Measurements from ENCODE around the gene CCDC92B.

Gene CCDC92B

GRCh38 chr17:2718150-2718938 lies 31.1 kb downstream of the CCDC92B start:
- no peak for DNase-seq

DNA sequence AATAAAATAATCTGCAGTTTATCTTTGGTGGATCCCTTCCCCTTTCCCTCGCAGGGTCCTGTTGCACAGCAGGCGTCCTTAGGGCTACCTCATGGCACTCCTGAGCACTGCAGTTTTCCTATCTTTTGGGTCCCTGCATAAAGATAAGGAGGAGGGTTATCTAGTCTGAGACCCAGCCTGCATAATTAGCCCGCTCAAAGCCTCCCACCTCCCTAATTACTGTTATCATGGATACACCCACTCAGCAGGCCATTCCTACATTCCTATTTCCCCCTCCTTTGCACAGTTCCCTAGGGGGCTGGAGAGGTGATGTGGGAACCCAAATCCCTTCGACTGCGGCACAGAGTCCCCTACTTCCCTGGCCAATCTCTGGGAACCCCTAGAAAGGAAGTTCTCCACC lies 32.8 kb downstream of the CCDC92B start:
- no peak for DNase-seq

DNA sequence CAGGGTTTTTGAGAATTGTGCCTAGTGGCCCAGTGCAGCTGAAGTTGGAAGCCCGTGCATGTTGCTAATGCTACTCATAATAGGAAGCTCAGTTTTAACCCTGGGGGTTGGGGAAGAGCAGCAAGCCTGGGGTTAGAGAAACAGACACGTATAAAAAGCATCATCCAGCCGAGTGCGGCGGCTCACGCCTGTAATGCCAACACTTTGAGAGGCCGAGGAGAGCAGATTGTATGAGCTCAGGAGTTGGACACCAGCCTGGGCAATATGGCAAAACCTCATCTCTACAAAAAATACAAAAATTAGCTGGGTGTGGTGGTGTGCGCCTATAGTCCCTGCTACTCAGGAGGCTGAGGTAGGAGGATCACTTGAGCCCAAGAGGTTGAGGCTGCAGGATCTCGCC lies 35.6 kb downstream of the CCDC92B start:
- DNase-seq, result no peak

GRCh38 chr17:2712300-2713043 lies 37.0 kb downstream of the CCDC92B start:
- no peak for DNase-seq

- DNase-seq, result peak; percentile 88
These were observed 37.7 kb downstream of the CCDC92B start, which contains the start of gene CLUH for GRCh38 chr17:2711608-2712299. Gene CLUH, minus strand, starts transcription at chr17:2711764. Its CDS starts 103 bp downstream, at chr17:2711661.

DNA sequence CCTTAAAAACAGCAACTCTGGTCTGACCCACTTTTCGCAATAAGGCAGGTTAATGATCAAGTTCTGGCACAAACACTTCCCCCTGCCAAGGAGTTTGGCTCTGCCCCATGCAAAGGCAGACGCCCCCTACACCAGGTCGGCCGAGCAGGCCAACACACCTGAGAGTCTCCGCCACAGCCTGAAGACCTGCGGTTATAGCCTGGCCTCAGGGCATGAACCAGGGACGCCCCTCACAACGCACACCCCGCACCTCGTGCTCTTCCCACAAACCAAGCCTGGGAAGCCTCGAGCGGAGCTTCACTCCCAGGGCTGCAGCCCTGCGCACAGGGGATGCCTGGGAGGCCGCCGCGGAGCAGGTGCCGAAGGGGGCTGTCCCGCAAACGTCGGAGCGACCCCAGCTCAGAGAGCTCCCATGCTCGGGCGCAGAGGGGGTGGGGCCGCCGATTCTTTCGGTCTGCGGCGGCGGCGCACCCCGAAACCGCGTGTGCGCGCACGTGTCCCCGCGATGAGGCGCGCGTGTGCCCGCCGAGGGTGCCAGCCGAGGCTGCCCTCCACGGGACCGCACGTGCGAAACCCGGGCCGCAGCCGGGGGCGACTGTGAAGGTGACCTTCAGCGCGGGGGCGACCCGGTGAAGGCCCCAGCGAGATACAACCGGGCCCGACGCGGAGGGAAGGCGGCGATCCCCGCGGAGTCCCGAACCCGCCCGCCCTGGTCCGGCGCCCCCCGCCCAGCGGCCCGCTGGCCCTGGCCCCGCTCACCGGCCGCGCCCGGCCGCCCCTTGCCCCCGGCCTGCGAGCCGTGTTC lies 38.4 kb downstream of the CCDC92B start:
- peak; percentile 34 for DNase-seq

- no peak for DNase-seq
These were observed 39.2 kb downstream of the CCDC92B start for GRCh38 chr17:2710071-2710802.

- DNase-seq, result no peak
These were observed 40.2 kb downstream of the CCDC92B start for GRCh38 chr17:2709183-2709661.

GRCh38 chr17:2708585-2709182 lies 40.8 kb downstream of the CCDC92B start:
- DNase-seq, result no peak

GRCh38 chr17:2707721-2708584 lies 41.5 kb downstream of the CCDC92B start:
- DNase-seq, result no peak

- no peak for DNase-seq
These were observed 42.4 kb downstream of the CCDC92B start for GRCh38 chr17:2706911-2707510.

- DNase-seq, result no peak
These were observed 43.3 kb downstream of the CCDC92B start for GRCh38 chr17:2705888-2706795.

GRCh38 chr17:2705263-2705662 lies 44.2 kb downstream of the CCDC92B start:
- no peak for DNase-seq

DNA sequence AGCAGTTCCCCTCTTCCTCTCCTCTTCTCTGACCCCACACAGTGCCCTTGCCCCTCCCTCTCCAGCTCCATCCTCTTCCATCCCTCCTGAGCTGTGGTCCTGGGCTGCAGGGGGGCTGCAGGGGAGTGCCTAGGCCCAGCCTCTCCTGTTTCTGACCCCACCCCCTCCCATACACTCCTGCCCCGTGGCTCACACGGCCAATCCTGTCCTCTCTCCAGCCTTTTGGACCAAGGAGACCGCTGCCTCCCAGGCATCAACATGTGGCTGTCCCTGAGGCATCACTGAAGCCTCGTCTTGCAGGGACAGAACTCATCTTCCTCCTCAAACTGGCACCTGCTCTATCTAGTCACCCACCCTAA lies 44.6 kb downstream of the CCDC92B start:
- no peak for DNase-seq

DNA sequence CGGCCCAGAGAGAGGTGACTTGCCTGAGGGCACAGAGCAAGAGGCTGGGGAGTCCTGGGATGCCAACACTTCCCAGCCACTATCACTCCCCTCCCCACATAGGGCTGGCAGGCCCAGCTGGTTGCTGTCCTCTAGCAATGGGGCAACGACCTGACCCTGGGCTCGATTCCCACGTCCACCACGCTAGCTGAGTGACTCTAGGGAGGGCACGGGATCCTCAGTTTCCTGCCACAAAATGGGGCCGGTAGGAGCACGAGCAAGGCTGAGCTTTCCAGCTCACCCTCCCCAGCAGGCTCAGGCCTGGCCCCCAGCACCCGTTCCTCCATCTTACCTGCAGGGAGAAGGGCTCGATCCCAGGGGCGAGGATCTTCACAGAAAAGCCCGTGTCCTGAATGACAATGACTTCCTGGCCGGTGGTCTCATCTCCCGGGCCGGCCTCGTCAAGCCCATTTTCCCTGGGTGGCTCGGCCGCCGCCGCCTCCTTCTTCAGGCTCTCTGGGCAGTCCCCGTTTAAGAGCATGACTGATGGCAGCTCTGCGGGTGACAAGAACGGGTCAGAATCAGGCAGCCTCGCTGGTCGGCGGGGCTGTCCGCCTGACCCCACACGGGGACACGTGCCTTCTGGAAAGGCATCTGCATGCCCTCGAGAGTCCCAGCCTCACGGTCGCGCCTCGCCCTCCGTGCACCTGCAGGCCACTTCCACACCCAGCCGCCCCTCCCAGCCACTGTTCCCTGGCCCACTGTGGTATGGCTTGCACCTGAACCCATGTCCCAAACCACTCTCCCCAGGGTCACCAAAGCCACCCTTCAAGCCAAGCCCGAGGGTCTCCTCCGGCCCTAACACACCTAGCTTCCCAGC lies 45.2 kb downstream of the CCDC92B start:
- no peak for DNase-seq

GRCh38 chr17:2703606-2704005 lies 45.8 kb downstream of the CCDC92B start:
- no peak for DNase-seq

GRCh38 chr17:2703181-2703580 lies 46.3 kb downstream of the CCDC92B start:
- DNase-seq, result no peak

All from NCI-H2171 (cell line).